Neuronal stem cell (in vitro differentiated cells): ENCODE results near the gene C2CD3.

ENCODE experiments used
- DNase-seq: peaks from one replicate; pipeline ENCODE4 v3.0.0-alpha.2; 2013; ENCODE audit warnings: low spot score
- H2AFZ ChIP-seq: one replicate; pipeline ENCODE4 v1.6.1; 2013; ENCODE audit warnings: mild to moderate bottlenecking, low read length, inconsistent platforms
- H2AK5ac ChIP-seq: 2 replicates; pipeline ENCODE4 v1.6.1; 2013; ENCODE audit warnings: low read depth, mild to moderate bottlenecking, inconsistent platforms, low read length, moderate library complexity, mixed read lengths
- H2BK120ac ChIP-seq: 2 replicates; pipeline ENCODE4 v1.6.1; 2013; ENCODE audit warnings: low read depth, mild to moderate bottlenecking, inconsistent platforms, low read length, moderate library complexity, mixed read lengths
- H2BK12ac ChIP-seq: one replicate; pipeline ENCODE4 v1.6.1; 2013; ENCODE audit warnings: low read length, inconsistent platforms
- H2BK15ac ChIP-seq: 2 replicates; pipeline ENCODE4 v1.6.1; 2013; ENCODE audit warnings: mild to moderate bottlenecking, low read length, inconsistent platforms, mixed read lengths
- H2BK5ac ChIP-seq: one replicate; pipeline ENCODE4 v1.6.1; 2013; ENCODE audit warnings: inconsistent platforms, mild to moderate bottlenecking, low read length, moderate library complexity
- H3K14ac ChIP-seq: one replicate; pipeline ENCODE4 v1.6.1; 2013; ENCODE audit warnings: low read length, inconsistent platforms
- H3K18ac ChIP-seq: 2 replicates; pipeline ENCODE4 v1.6.1; 2013; ENCODE audit warnings: low read length, inconsistent platforms
- H3K23ac ChIP-seq: 2 replicates; pipeline ENCODE4 v1.6.1; 2013; ENCODE audit warnings: low read depth, mild to moderate bottlenecking, mixed read lengths, low read length, inconsistent platforms; ENCODE audit not compliant: poor library complexity
- H3K27ac ChIP-seq: replicated peaks from 3 replicates; pipeline ENCODE4 v1.5.1; 2013; ENCODE audit warnings: low read length, inconsistent platforms
- H3K27me3 ChIP-seq, 3 experiments: 2 replicates each; pipeline ENCODE4 v1.6.1; 2013; ENCODE audit warnings: low read length in 3 of 3, mild to moderate bottlenecking in 2 of 3, inconsistent platforms in 1 of 3, low read depth in 1 of 3, mixed read lengths in 1 of 3, moderate library complexity in 1 of 3; ENCODE audit not compliant: control insufficient read depth in 3 of 3, insufficient read depth in 3 of 3
- H3K36me3 ChIP-seq, 2 donors: replicated peaks in 1 of 2; 2 replicates each; pipeline ENCODE4 v1.6.1; 2013; ENCODE audit warnings: low read length in 2 of 2; ENCODE audit not compliant: control insufficient read depth in 2 of 2, insufficient read depth in 2 of 2
- H3K4ac ChIP-seq: 2 replicates; pipeline ENCODE4 v1.6.1; 2013; ENCODE audit warnings: inconsistent platforms, mild to moderate bottlenecking, low read length, moderate library complexity
- H3K4me1 ChIP-seq, 2 donors: 1 replicate in 1 of 2; 2 replicates in 1 of 2; pipeline ENCODE4 v1.6.1; 2013; ENCODE audit warnings: low read length in 2 of 2, low read depth in 1 of 2; ENCODE audit not compliant: control insufficient read depth in 2 of 2, insufficient read depth in 1 of 2
- H3K4me2 ChIP-seq: one replicate; pipeline ENCODE4 v1.6.1; 2013; ENCODE audit warnings: mild to moderate bottlenecking, low read length, inconsistent platforms; ENCODE audit not compliant: insufficient read depth, poor library complexity, severe bottlenecking
- H3K4me3 ChIP-seq, 2 donors: 2 replicates each; pipeline ENCODE4 v1.5.1; 2013; ENCODE audit warnings: low read length in 2 of 2, mild to moderate bottlenecking in 2 of 2, inconsistent platforms in 1 of 2, moderate library complexity in 1 of 2
- H3K79me1 ChIP-seq: one replicate; pipeline ENCODE4 v1.6.1; 2013; ENCODE audit warnings: low read depth, mild to moderate bottlenecking, inconsistent platforms, low read length, moderate library complexity
- H3K9ac ChIP-seq: one replicate; pipeline ENCODE4 v1.6.1; 2013; ENCODE audit warnings: mild to moderate bottlenecking, low read depth, low read length, inconsistent platforms; ENCODE audit not compliant: poor library complexity
- H3K9me3 ChIP-seq, 2 donors: replicated peaks in 1 of 2; 2 replicates each; pipeline versions ENCODE3 to v1.6.1; 2013; ENCODE audit warnings: low read length in 2 of 2, mild to moderate bottlenecking in 2 of 2, inconsistent platforms in 1 of 2, low read depth in 1 of 2, mixed read lengths in 1 of 2, moderate library complexity in 1 of 2; ENCODE audit not compliant: control insufficient read depth in 2 of 2, insufficient read depth in 1 of 2
- H4K8ac ChIP-seq: one replicate; pipeline ENCODE4 v1.6.1; 2013; ENCODE audit warnings: low read depth, mild to moderate bottlenecking, inconsistent platforms, low read length, moderate library complexity
- H4K91ac ChIP-seq: one replicate; pipeline ENCODE4 v1.6.1; 2013; ENCODE audit warnings: low read length, low read depth, mild to moderate bottlenecking, inconsistent platforms; ENCODE audit not compliant: poor library complexity
- WGBS, 2 donors: extraction: QIAGEN DNeasy Blood & Tissue Kit; methylation state at CpG; one replicate each; pipeline ENCODE4 v1.1.7; 2013; ENCODE audit warnings: missing lambda C conversion rate in 2 of 2, mixed read lengths in 1 of 2; ENCODE audit not compliant: insufficient read length in 2 of 2, insufficient replicate concordance in 1 of 2; ENCODE audit errors: extremely low coverage in 2 of 2; 5-methylcytosine and 5-hydroxymethylcytosine counted together

The C2CD3 gene

GRCh38 chr11:74185285-74185684 lies 14.5 kb upstream of the C2CD3 start:
- Histone ChIP-seq H3K27me3 (no peaks in the 10 kb centered on the region), H3K18ac (no peak overlapping the region), H3K9me3 (no peaks in the 10 kb centered on the region), H2AK5ac (no peak overlapping the region), H4K8ac (no peak overlapping the region), H3K79me1 (no peaks in the 10 kb centered on the region), H2BK120ac (no peak overlapping the region), H3K27ac (no peak overlapping the region), H3K9ac (no peak overlapping the region), H2BK5ac (no peak overlapping the region), H3K14ac (no peak overlapping the region), H3K4me2 (no peak overlapping the region), H3K23ac (no peak overlapping the region), H3K4ac (no peak overlapping the region), H3K36me3 (peaks cover 4 to 28% of the 10 kb centered on the region in 2 donors), H2BK15ac (no peak overlapping the region), H2BK12ac (no peak overlapping the region), H3K4me3 (no peak overlapping the region), H2AFZ (no peak overlapping the region), H4K91ac (no peak overlapping the region), H3K4me1 (no peaks in the 10 kb centered on the region)
- DNase-seq: no peak
- WGBS, 2 donors: no CpG with 5 or more reads among the region's 5 CpGs

GRCh38 chr11:74182635-74183034 lies 11.8 kb upstream of the C2CD3 start:
- Histone ChIP-seq H2BK5ac (no peak overlapping the region), H3K4me2 (no peak overlapping the region), H4K8ac (no peak overlapping the region), H3K4me3 (no peak overlapping the region), H3K4me1 (no peaks in the 10 kb centered on the region), H2BK12ac (no peak overlapping the region), H3K27me3 (no peaks in the 10 kb centered on the region), H2BK120ac (no peak overlapping the region), H3K9me3 (no peaks in the 10 kb centered on the region), H2BK15ac (no peak overlapping the region), H2AFZ (no peak overlapping the region), H3K27ac (no peak overlapping the region), H3K9ac (no peak overlapping the region), H3K23ac (no peak overlapping the region), H4K91ac (no peak overlapping the region), H3K14ac (no peak overlapping the region), H3K18ac (no peak overlapping the region), H3K79me1 (no peaks in the 10 kb centered on the region), H3K4ac (no peak overlapping the region), H2AK5ac (no peak overlapping the region), H3K36me3 (peaks cover 0 to 16% of the 10 kb centered on the region in 2 donors)
- WGBS, 2 donors: no CpG with 5 or more reads among the region's 4 CpGs
- DNase-seq: no peak

GRCh38 chr11:74179234-74180052 lies 8.6 kb upstream of the C2CD3 start:
- Histone ChIP-seq H3K4me3 (no peak overlapping the region), H2BK12ac (no peak overlapping the region), H3K4me2 (no peak overlapping the region), H3K18ac (no peak overlapping the region), H3K79me1 (no peaks in the 10 kb centered on the region), H2BK120ac (no peak overlapping the region), H2AK5ac (no peak overlapping the region), H3K9ac (no peak overlapping the region), H3K27me3 (no peaks in the 10 kb centered on the region), H2BK15ac (no peak overlapping the region), H3K9me3 (no peaks in the 10 kb centered on the region), H3K4me1 (no peaks in the 10 kb centered on the region), H3K23ac (no peak overlapping the region), H3K4ac (no peak overlapping the region), H4K91ac (no peak overlapping the region), H4K8ac (no peak overlapping the region), H2BK5ac (no peak overlapping the region), H3K27ac (no peak overlapping the region), H3K14ac (no peak overlapping the region), H2AFZ (no peak overlapping the region), H3K36me3 (peaks cover 0 to 34% of the 10 kb centered on the region in 2 donors)
- no CpG with 5 or more reads among the region's 7 CpGs for WGBS, 2 donors
- no peak for DNase-seq

- H3K14ac ChIP-seq: no peak overlapping the region
- no peak overlapping the region for H2AK5ac ChIP-seq
- DNase-seq: no peak
- H3K27ac ChIP-seq: no peak overlapping the region
- H3K27me3 ChIP-seq: no peaks in the 10 kb centered on the region
- peaks cover 3% of the 10 kb centered on the region for H3K79me1 ChIP-seq
- no peak overlapping the region for H2BK15ac ChIP-seq
- H3K4me2 ChIP-seq: no peak overlapping the region
- H2BK120ac ChIP-seq: no peak overlapping the region
- H3K4ac ChIP-seq: no peak overlapping the region
- H4K91ac ChIP-seq: no peak overlapping the region
- no peak overlapping the region for H2BK12ac ChIP-seq
- peaks cover 0 to 40% of the 10 kb centered on the region in 2 donors for H3K36me3 ChIP-seq
- no peak overlapping the region for H3K23ac ChIP-seq
- H3K4me1 ChIP-seq: peaks cover 0 to 4% of the 10 kb centered on the region in 2 donors
- no peak overlapping the region for H3K9ac ChIP-seq
- WGBS, 2 donors: no CpG with 5 or more reads among the region's 1 CpG
- no peak overlapping the region for H2AFZ ChIP-seq
- no peak overlapping the region for H3K4me3 ChIP-seq
- no peak overlapping the region for H3K18ac ChIP-seq
- no peak overlapping the region for H4K8ac ChIP-seq
- no peak overlapping the region for H2BK5ac ChIP-seq
- H3K9me3 ChIP-seq: no peaks in the 10 kb centered on the region
Measured at GRCh38 chr11:74175920-74176319, 5.1 kb upstream of the C2CD3 start.
